ENCODE data around the gene MEG3. TPM values are rescaled to one million over a fixed set of nuclear protein-coding genes. Genes with fewer than 3 reads are reported as not detected.

Gene MEG3
- total and polyA plus RNA-seq, 9 of the 15 experiments (the other 6 are each of a cell fraction or from before 2014, with no cell fraction given): 0.10 to 5.3 (median 1.0) TPM; not detected in 1

DNA sequence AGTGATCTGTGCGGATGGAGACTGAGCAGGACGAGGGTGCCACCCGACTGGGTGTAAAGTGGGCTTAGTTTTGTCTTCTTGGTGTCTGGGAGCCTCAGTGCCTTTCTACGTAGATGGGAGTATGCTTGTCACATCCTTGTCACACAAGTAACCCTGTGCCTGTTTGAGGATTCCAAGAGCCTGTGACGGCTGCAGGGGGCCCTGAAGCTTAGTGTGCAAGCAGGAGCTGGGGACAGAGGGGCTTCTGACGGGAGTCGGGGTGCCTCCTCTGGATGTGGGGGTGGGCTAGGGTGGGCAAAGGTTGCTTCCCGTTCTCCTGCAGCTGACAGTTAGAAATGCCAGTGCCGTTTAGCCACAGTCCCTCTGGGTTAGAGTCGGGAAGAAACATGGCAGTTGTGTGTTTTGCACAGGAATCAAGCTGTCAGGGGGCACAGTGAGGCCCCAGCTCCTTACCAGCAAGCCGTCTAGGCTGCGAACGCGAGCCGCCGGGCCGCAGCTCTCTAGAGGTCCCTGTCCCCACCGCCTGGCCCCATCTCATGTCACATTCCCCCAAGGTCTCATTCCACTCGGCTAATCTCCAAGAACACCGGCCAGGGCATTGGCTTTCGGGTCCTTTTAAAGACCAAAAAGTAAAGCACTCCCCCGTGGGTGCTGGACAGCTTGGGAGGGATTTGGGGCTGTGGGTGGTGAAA, 70.6 kb downstream of the MEG3 start:
- FAIRE-seq: no peak
- BruUV-seq (replicated peaks): no TSS peak
- intact Hi-C loops (cut with micrococcal nuclease) (no loop called here), in situ Hi-C loops (cut with MboI) (loop anchor here (5.0 kb wide), 1 partner anchor 234 kb away; no protein-coding TSS in a partner anchor)
- H3K4me3 ChIP-seq: no peak overlapping the region
- no peaks in the 10 kb centered on the region for H3K9me1 ChIP-seq (ENCODE audit: control insufficient read depth, insufficient read depth, low read length)
- H4K20me1 ChIP-seq (replicated peaks; ENCODE audit: control insufficient read depth, insufficient read depth, low read length): no peaks in the 10 kb centered on the region
- H3K9me3 ChIP-seq (replicated peaks; ENCODE audit: control insufficient read depth, insufficient read depth, low read depth, low read length): no peaks in the 10 kb centered on the region
- H3K4me2 ChIP-seq (ENCODE audit: insufficient read depth, low read length): no peak overlapping the region
- no peak overlapping the region for H2AFZ ChIP-seq (ENCODE audit: low read depth, low read length)
- ChIA-PET POLR2A (interaction anchor here (0.7 kb wide), 1 partner anchor 363 kb away, joined by 3 read pairs; no protein-coding TSS in a partner anchor), CTCF (ENCODE audit: low intra/inter-chr PET ratio) (no interaction called here)
- no peak for ATAC-seq
- no peaks in the 10 kb centered on the region for H3K36me3 ChIP-seq (ENCODE audit: control insufficient read depth, insufficient read depth, low read length)
- WGBS (ENCODE audit: insufficient coverage, low coverage, missing lambda C conversion rate): 20% methylated on average over 17 of the region's 22 CpGs
- no peak for DNase-seq (ENCODE audit: extremely low read depth in 1 of 4, low spot score in 3 of 4)
- H3K79me2 ChIP-seq (ENCODE audit: control insufficient read depth, insufficient read depth, low read length): no peaks in the 10 kb centered on the region
- 0 out of 5 replicates have a peak, but pooled peaks cover 0 to 3% of the 10 kb centered on the region in 2 experiments for H3K27me3 ChIP-seq (ENCODE audit: control insufficient read depth in 2 of 2, insufficient read depth in 2 of 2, low read length in 2 of 2)
- no peak overlapping the region for H3K9ac ChIP-seq (ENCODE audit: insufficient read depth in 1 of 2, low read depth in 2 of 2, low read length in 2 of 2)
- peaks cover 13 to 18% of the 10 kb centered on the region in 2 experiments for H3K4me1 ChIP-seq (replicated peaks in 1 of 2; ENCODE audit: control insufficient read depth in 2 of 2, insufficient read depth in 2 of 2, low read length in 2 of 2)
- no peak overlapping the region for H3K27ac ChIP-seq (ENCODE audit: extremely low read depth, low read depth, low read length)
- TF ChIP-seq, protein P1, sequence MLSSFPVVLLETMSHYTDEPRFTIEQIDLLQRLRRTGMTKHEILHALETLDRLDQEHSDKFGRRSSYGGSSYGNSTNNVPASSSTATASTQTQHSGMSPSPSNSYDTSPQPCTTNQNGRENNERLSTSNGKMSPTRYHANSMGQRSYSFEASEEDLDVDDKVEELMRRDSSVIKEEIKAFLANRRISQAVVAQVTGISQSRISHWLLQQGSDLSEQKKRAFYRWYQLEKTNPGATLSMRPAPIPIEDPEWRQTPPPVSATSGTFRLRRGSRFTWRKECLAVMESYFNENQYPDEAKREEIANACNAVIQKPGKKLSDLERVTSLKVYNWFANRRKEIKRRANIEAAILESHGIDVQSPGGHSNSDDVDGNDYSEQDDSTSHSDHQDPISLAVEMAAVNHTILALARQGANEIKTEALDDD (IDR thresholded peaks at IDR 0.05): no peak
- TF ChIP-seq ZNF561 (CRISPR knock-in tag; conservative IDR thresholded peaks at IDR 0.05) (no peak), ZNF436 (CRISPR knock-in tag; IDR thresholded peaks at IDR 0.05) (no peak), ZNF589 (CRISPR knock-in tag; IDR thresholded peaks at IDR 0.05; ENCODE audit: low read depth) (no peak), ZNF551 (CRISPR knock-in tag; IDR thresholded peaks at IDR 0.05) (no peak), NR2C1 (IDR thresholded peaks at IDR 0.05) (no peak), NR2C1 (tag; IDR thresholded peaks at IDR 0.05) (no peak), FOSL1 (tag; conservative IDR thresholded peaks at IDR 0.05) (no peak), CHD2 (IDR thresholded peaks at IDR 0.05; ENCODE audit: low read depth, low read length) (no peak), PRPF4 (IDR thresholded peaks at IDR 0.05; ENCODE audit: insufficient read depth, low read depth, low read length, poor library complexity, severe bottlenecking) (no peak), DDX20 (tag; IDR thresholded peaks at IDR 0.05; ENCODE audit: low read depth) (no peak)
- TF ChIP-seq, protein P2, sequence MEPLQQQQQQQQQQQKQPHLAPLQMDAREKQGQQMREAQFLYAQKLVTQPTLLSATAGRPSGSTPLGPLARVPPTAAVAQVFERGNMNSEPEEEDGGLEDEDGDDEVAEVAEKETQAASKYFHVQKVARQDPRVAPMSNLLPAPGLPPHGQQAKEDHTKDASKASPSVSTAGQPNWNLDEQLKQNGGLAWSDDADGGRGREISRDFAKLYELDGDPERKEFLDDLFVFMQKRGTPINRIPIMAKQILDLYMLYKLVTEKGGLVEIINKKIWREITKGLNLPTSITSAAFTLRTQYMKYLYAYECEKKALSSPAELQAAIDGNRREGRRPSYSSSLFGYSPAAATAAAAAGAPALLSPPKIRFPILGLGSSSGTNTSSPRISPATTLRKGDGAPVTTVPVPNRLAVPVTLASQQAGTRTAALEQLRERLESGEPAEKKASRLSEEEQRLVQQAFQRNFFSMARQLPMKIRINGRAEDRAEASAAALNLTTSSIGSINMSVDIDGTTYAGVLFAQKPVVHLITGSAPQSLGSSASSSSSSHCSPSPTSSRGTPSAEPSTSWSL (CRISPR knock-in tag; IDR thresholded peaks at IDR 0.05; ENCODE audit: borderline replicate concordance): no peak

All from K562 (cell line).